ENCODE data around the gene RAPGEF4. TPM values are rescaled to one million over a fixed set of nuclear protein-coding genes. Genes with fewer than 3 reads are reported as not detected.

RAPGEF4 gene
- total RNA-seq, 1 experiment from 2014 or later = 1.4 TPM

GRCh38 chr2:172986040-172986439 lies 250.4 kb downstream of the RAPGEF4 start:
- H3K9me3 ChIP-seq (ENCODE audit: control insufficient read depth, low read depth, low read length) = no peaks in the 10 kb centered on the region

More at GRCh38 chr2:172986040-172986439, 250.4 kb downstream of the RAPGEF4 start:
- H2AFZ ChIP-seq (ENCODE audit: low read length) = no peak overlapping the region
- no peaks in the 10 kb centered on the region for H3K79me1 ChIP-seq (ENCODE audit: insufficient read depth, low read depth, low read length, poor library complexity, severe bottlenecking)
- H3K23ac ChIP-seq (ENCODE audit: insufficient read length, low read depth, low read length) = no peak overlapping the region
- H3T11ph ChIP-seq (ENCODE audit: low read length) = no peak overlapping the region
- H4K8ac ChIP-seq (replicated peaks; ENCODE audit: insufficient read length, low read depth, low read length) = no peak overlapping the region
- H2BK15ac ChIP-seq (ENCODE audit: low read depth, low read length) = no peak overlapping the region
- H4K20me1 ChIP-seq (ENCODE audit: control insufficient read depth, insufficient read depth, insufficient read length) = no peaks in the 10 kb centered on the region
- H2AK5ac ChIP-seq (ENCODE audit: insufficient read length, low read length) = no peak overlapping the region
- peaks cover 3 to 4% of the 10 kb centered on the region in 2 experiments; a peak in 3 of 4 replicates for H3K4me1 Mint-ChIP-seq
- no CpG with 5 or more reads among the region's 2 CpGs for WGBS (ENCODE audit: extremely low coverage, insufficient read length, low lambda C conversion rate)
- H3K4ac ChIP-seq (ENCODE audit: low read depth, low read length) = no peak overlapping the region
- no peaks in the 10 kb centered on the region for H3K27me3 ChIP-seq (ENCODE audit: insufficient read depth, low read length)
- H3K27ac ChIP-seq (ENCODE audit: insufficient read length, low read depth, low read length) = no peak overlapping the region
- H2BK20ac ChIP-seq (ENCODE audit: low read depth, low read length, poor library complexity, severe bottlenecking) = no peak overlapping the region
- H3K14ac ChIP-seq (ENCODE audit: insufficient read depth, low read length) = no peak overlapping the region
- no peak overlapping the region for H2BK5ac ChIP-seq (ENCODE audit: insufficient read length, low read length)
- H3K9ac ChIP-seq (ENCODE audit: extremely low read depth, insufficient read length, low read length) = no peak overlapping the region
- no peak overlapping the region for H3K4me3 Mint-ChIP-seq
- no peak for DNase-seq
- H4K91ac ChIP-seq (ENCODE audit: insufficient read length, low read depth, low read length) = no peak overlapping the region
- H2BK12ac ChIP-seq (ENCODE audit: insufficient read length, low read depth, low read length) = no peak overlapping the region
- H3K9me3 Mint-ChIP-seq = no peaks in the 10 kb centered on the region
- no peak overlapping the region for H4K5ac ChIP-seq (ENCODE audit: insufficient read length, low read depth, low read length)
- H3K4me1 ChIP-seq (ENCODE audit: insufficient read depth, low read length) = peaks cover 5% of the 10 kb centered on the region; the same call in 1 of the 2 replicates
- H3K56ac ChIP-seq (ENCODE audit: insufficient read length, low read depth, low read length) = no peak overlapping the region
- H3K79me2 ChIP-seq (ENCODE audit: insufficient read depth, low read length) = no peaks in the 10 kb centered on the region
- H2BK120ac ChIP-seq (ENCODE audit: low read depth, low read length, poor library complexity, severe bottlenecking) = no peak overlapping the region
- H3K18ac ChIP-seq (ENCODE audit: insufficient read length, low read depth, low read length) = no peak overlapping the region
- TF ChIP-seq, protein P1, sequence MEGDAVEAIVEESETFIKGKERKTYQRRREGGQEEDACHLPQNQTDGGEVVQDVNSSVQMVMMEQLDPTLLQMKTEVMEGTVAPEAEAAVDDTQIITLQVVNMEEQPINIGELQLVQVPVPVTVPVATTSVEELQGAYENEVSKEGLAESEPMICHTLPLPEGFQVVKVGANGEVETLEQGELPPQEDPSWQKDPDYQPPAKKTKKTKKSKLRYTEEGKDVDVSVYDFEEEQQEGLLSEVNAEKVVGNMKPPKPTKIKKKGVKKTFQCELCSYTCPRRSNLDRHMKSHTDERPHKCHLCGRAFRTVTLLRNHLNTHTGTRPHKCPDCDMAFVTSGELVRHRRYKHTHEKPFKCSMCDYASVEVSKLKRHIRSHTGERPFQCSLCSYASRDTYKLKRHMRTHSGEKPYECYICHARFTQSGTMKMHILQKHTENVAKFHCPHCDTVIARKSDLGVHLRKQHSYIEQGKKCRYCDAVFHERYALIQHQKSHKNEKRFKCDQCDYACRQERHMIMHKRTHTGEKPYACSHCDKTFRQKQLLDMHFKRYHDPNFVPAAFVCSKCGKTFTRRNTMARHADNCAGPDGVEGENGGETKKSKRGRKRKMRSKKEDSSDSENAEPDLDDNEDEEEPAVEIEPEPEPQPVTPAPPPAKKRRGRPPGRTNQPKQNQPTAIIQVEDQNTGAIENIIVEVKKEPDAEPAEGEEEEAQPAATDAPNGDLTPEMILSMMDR (conservative IDR thresholded peaks at IDR 0.05) = no peak
- no peak overlapping the region for H3K27ac Mint-ChIP-seq
- no peak overlapping the region for H3K4me2 ChIP-seq (ENCODE audit: insufficient read depth, insufficient read length, low read length)
- H3K23me2 ChIP-seq (ENCODE audit: insufficient read length, low read depth, low read length, poor library complexity, severe bottlenecking) = no peaks in the 10 kb centered on the region
- no peaks in the 10 kb centered on the region for H3K36me3 Mint-ChIP-seq (ENCODE audit: insufficient read depth in 1 of 3, low read depth in 3 of 3)
- H3K27me3 Mint-ChIP-seq (ENCODE audit: low read depth) = no peaks in the 10 kb centered on the region; the same call in 1 of the 2 replicates
